K562 (cell line): Measurements from ENCODE around the gene MXRA7. TPM values are rescaled to one million over a fixed set of nuclear protein-coding genes. Genes with fewer than 3 reads are reported as not detected.

ENCODE experiments used
- CREB1 ChIP-seq, 2 experiments: sonication (generic) in 1 of 2; formaldehyde crosslinking in 1 of 2; IDR thresholded peaks; 2 replicates each; pipeline versions ENCODE4 v1.6.1 to v1.8.0; 2012 to 2022; ENCODE audit warnings: inconsistent platforms in 1 of 2, mild to moderate bottlenecking in 1 of 2, missing genetic modification reagents in 1 of 2, moderate library complexity in 1 of 2
- CXXC5 ChIP-seq: fragments of 250-450 bp; sonication (Bioruptor Pico); IDR thresholded peaks from 2 replicates; pipeline ENCODE4 v1.8.0; 2022; ENCODE audit warnings: inconsistent platforms, mild to moderate bottlenecking, moderate library complexity
- ELK1 ChIP-seq: sonication (generic); formaldehyde crosslinking; IDR thresholded peaks from 2 replicates; pipeline ENCODE4 v1.8.1; 2022; ENCODE audit warnings: missing genetic modification reagents
- GTF2A2 ChIP-seq: IDR thresholded peaks from 2 replicates; pipeline ENCODE4 v1.6.1; 2016; ENCODE audit warnings: mild to moderate bottlenecking, missing genetic modification characterization, missing compliant biosample characterization
- JUND ChIP-seq, 2 experiments: IDR thresholded peaks; 2 replicates in 1 of 2; 3 replicates in 1 of 2; pipeline ENCODE4 v1.6.1; 2011; ENCODE audit warnings: borderline replicate concordance in 2 of 2, low read depth in 2 of 2, low read length in 2 of 2, improper control_type of control experiment in 1 of 2, missing biosample characterization in 1 of 2, missing genetic modification characterization in 1 of 2, missing genetic modification reagents in 1 of 2
- LCOR ChIP-seq: sonication (generic); formaldehyde crosslinking; IDR thresholded peaks from 2 replicates; pipeline ENCODE4 v1.8.0; 2022; ENCODE audit warnings: mild to moderate bottlenecking, missing genetic modification reagents
- MTA3 ChIP-seq: fragments of 450-650 bp; formaldehyde crosslinking; IDR thresholded peaks from 2 replicates; pipeline ENCODE4 v1.6.1; 2017; ENCODE audit warnings: mild to moderate bottlenecking, borderline replicate concordance
- NFE2L1 ChIP-seq: fragments of 450-650 bp; IDR thresholded peaks from 2 replicates; pipeline ENCODE4 v1.6.1; 2016; ENCODE audit warnings: missing genetic modification characterization, low read depth, mild to moderate bottlenecking, missing compliant biosample characterization, moderate library complexity, borderline replicate concordance
- RBM14 ChIP-seq: fragments of 200-400 bp; formaldehyde crosslinking; IDR thresholded peaks from 2 replicates; pipeline ENCODE4 v1.6.1; 2018; ENCODE audit warnings: low read depth, mild to moderate bottlenecking, low read length, moderate library complexity, borderline replicate concordance; ENCODE audit not compliant: insufficient read depth
- RBM34 ChIP-seq: fragments of 200-400 bp; formaldehyde crosslinking; IDR thresholded peaks from 2 replicates; pipeline ENCODE4 v1.6.1; 2018; ENCODE audit warnings: low read length, borderline replicate concordance; ENCODE audit not compliant: insufficient read depth
- REST ChIP-seq, 2 experiments: fragments of 450-650 bp; formaldehyde crosslinking in 1 of 2; IDR thresholded peaks; 2 replicates each; pipeline versions ENCODE4 v1.4.0 to v1.6.1; 2014 to 2020; ENCODE audit warnings: mild to moderate bottlenecking in 2 of 2, borderline replicate concordance in 1 of 2, low read depth in 1 of 2
- RUNX1 ChIP-seq: sonication (generic); IDR thresholded peaks from 2 replicates; pipeline ENCODE4 v1.6.1; 2016; ENCODE audit warnings: antibody characterized with exemption, low read depth
- SMAD1 ChIP-seq: fragments of 150-350 bp; IDR thresholded peaks from 2 replicates; pipeline ENCODE4 v1.6.1; 2014; ENCODE audit warnings: low read length, low read depth; ENCODE audit not compliant: partially characterized antibody
- SP1 ChIP-seq: sonication (generic); formaldehyde crosslinking; IDR thresholded peaks from 2 replicates; pipeline ENCODE4 v1.8.1; 2022; ENCODE audit warnings: mild to moderate bottlenecking, missing genetic modification reagents
- TFAP4 ChIP-seq: sonication (generic); formaldehyde crosslinking; IDR thresholded peaks from 2 replicates; pipeline ENCODE4 v1.8.0; 2022; ENCODE audit warnings: missing genetic modification reagents, mild to moderate bottlenecking, moderate library complexity, borderline replicate concordance
- ZNF274 ChIP-seq: IDR thresholded peaks from 2 replicates; pipeline ENCODE4 v1.6.1; 2011; ENCODE audit warnings: low read depth, mild to moderate bottlenecking, low read length, moderate library complexity, borderline replicate concordance
- polyA plus RNA-seq, 8 experiments: library from polyadenylated mRNA; depleted of rRNA in 4 of 8; stranded (reverse) in 5 of 8; unstranded in 3 of 8; fragments of >200 nt; fragmentation: Nextera tagmentation in 2 of 8; fragmentation: Illumina TruSeq in 1 of 8; extraction: Ambion mirVana in 2 of 8; extraction: Trizol in 1 of 8; gene quantifications; 2 replicates each; pipeline versions ENCODE4 v1.2.1 to v1.2.3, GENCODE V29; 2011 to 2014; ENCODE audit warnings: inconsistent platforms in 1 of 8, missing spikeins in 1 of 8
- total RNA-seq, 7 experiments: library from RNA; depleted of rRNA in 6 of 7; stranded (reverse); fragments of >200 nt in 6 of 7; fragmentation: Illumina TruSeq in 2 of 7; extraction: Trizol in 2 of 7; gene quantifications; 2 replicates each; pipeline versions ENCODE4 v1.2.1 to v1.2.3, GENCODE V29; 2011 to 2021; ENCODE audit warnings: low replicate concordance in 1 of 7

Gene MXRA7
- total and polyA plus RNA-seq, 9 of the 15 experiments (the other 6 are each of a cell fraction or from before 2014, with no cell fraction given) = 2.6 to 38.4 (median 14.3) TPM

- TF ChIP-seq RBM14 (no peak), RUNX1 (no peak), ELK1 (CRISPR knock-in tag) (no peak), GTF2A2 (tag) (no peak), MTA3 (no peak), REST (IDR thresholded peaks at IDR 0.05; ENCODE audit: borderline replicate concordance) (no peak), REST (CRISPR knock-in tag; IDR thresholded peaks at IDR 0.05; ENCODE audit: low read depth) (no peak), JUND (IDR thresholded peaks at IDR 0.05; ENCODE audit: borderline replicate concordance, low read depth, low read length) (no peak), JUND (tag; IDR thresholded peaks at IDR 0.05; ENCODE audit: borderline replicate concordance, low read depth, low read length) (no peak), SP1 (peak; percentile 15; the same call in 1 of the 2 replicates), RBM34 (no peak), CXXC5 (CRISPR knock-in tag) (no peak), ZNF274 (no peak), NFE2L1 (no peak), TFAP4 (CRISPR knock-in tag) (no peak), LCOR (no peak), CREB1 (IDR thresholded peaks at IDR 0.05) (no peak), CREB1 (CRISPR knock-in tag; IDR thresholded peaks at IDR 0.05) (no peak), SMAD1 (peak; percentile 20)
Observed at GRCh38 chr17:76735586-76736348, 25.0 kb upstream of the MXRA7 start (continued).
